Neutrophil (primary cell): ENCODE data around the gene GPR161.
"Not testable (repeated sequence)": the region's sequence is repeated elsewhere in the genome, so short reads cannot be mapped to it uniquely, and the experiment has no call there.

Experiments
- H3K27ac ChIP-seq: fragments of 200-600 bp; sonication (generic); 2 replicates; pipeline ENCODE4 v1.5.1; 2016; ENCODE audit warnings: mild to moderate bottlenecking, moderate library complexity
- H3K27me3 ChIP-seq: fragments of 200-600 bp; sonication (generic); 2 replicates; pipeline ENCODE4 v1.6.0; 2016; ENCODE audit warnings: mild to moderate bottlenecking
- H3K36me3 ChIP-seq: fragments of 200-600 bp; sonication (generic); 2 replicates; pipeline ENCODE4 v1.5.1; 2017
- H3K4me1 ChIP-seq, 2 experiments: fragments of 200-600 bp in 1 of 2; sonication (generic) in 1 of 2; 1 replicate in 1 of 2; 2 replicates in 1 of 2; pipeline versions ENCODE4 v1.5.1 to v1.6.1; 2013 to 2016; ENCODE audit warnings: low read depth in 1 of 2, low read length in 1 of 2, mild to moderate bottlenecking in 1 of 2, moderate library complexity in 1 of 2; ENCODE audit not compliant: control insufficient read depth in 1 of 2, insufficient read depth in 1 of 2
- H3K4me3 ChIP-seq, 2 experiments: fragments of 200-600 bp in 1 of 2; sonication (generic) in 1 of 2; 1 replicate in 1 of 2; 2 replicates in 1 of 2; pipeline ENCODE4 v1.5.1; 2013 to 2016; ENCODE audit warnings: low read depth in 1 of 2, low read length in 1 of 2, mild to moderate bottlenecking in 1 of 2, moderate library complexity in 1 of 2
- H3K9me3 ChIP-seq: fragments of 200-600 bp; sonication (generic); 2 replicates; pipeline ENCODE4 v1.5.1; 2016
- CTCF ChIP-seq: fragments of 200-600 bp; sonication (generic); IDR thresholded peaks from 2 replicates; pipeline ENCODE4 v1.5.1; 2016; ENCODE audit warnings: antibody characterized with exemption

GPR161 gene

DNA sequence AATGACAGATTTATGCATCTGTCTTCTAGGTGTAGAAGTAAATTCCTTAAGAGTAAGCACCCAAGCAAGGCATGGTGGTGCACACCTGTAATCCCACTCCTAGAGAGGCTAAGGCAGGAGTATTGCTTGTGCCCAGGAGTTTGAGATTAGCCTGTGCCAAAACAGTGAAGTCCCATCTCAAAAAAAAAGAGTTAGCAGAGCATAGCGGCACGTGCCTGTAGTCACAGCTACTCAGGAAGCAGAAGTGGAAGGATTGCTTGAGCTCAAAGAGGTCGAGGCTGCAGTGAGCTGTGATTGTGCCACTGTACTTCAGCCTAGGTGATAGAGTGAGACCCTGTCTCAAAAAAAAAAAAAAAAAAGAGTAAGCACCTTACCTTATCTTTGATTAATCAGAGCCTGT is 26.9 kb upstream of the GPR161 start:
- TF ChIP-seq CTCF = no peak
- no peaks in the 10 kb centered on the region for H3K27me3 ChIP-seq

GRCh38 chr1:168161459-168161858 is 24.7 kb upstream of the GPR161 start:
- H3K27me3 ChIP-seq = no peaks in the 10 kb centered on the region

More for the DNA sequence above, 26.9 kb upstream of the GPR161 start:
- Histone ChIP-seq H3K27ac (no peak overlapping the region), H3K36me3 (no peaks in the 10 kb centered on the region), H3K4me3 (no peak overlapping the region), H3K4me1 (no peaks in the 10 kb centered on the region), H3K9me3 (no peaks in the 10 kb centered on the region)

GRCh38 chr1:168159979-168160378 is 23.2 kb upstream of the GPR161 start:
- no peak overlapping the region for H3K4me3 ChIP-seq

More at GRCh38 chr1:168161459-168161858, 24.7 kb upstream of the GPR161 start:
- Histone ChIP-seq H3K4me3 (no peak overlapping the region), H3K36me3 (no peaks in the 10 kb centered on the region), H3K9me3 (no peaks in the 10 kb centered on the region), H3K4me1 (no peaks in the 10 kb centered on the region), H3K27ac (no peak overlapping the region)
- no peak for TF ChIP-seq CTCF

DNA sequence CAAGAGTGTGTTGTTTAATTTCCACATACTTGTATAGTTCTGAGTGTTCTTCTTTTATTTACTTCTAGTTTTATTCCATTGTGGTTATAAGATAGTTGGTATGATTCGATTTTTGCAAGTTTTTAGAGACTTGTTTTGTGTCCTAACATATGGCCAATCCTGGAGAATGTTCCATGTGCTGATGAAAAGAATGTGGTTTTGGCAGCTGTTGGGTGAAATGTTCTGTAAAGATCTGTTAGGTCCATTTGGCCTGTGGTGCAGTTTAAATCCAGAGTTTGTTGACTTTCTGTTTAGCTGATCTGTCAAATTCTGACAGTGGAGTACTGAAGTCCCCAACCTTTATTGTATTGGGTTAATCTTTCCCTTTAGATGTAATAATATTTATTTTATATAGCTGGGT is 22.5 kb upstream of the GPR161 start:
- H3K4me1 ChIP-seq = no peaks in the 10 kb centered on the region
- no peak for TF ChIP-seq CTCF
- H3K9me3 ChIP-seq = no peaks in the 10 kb centered on the region

More at GRCh38 chr1:168159979-168160378, 23.2 kb upstream of the GPR161 start:
- H3K9me3 ChIP-seq = no peaks in the 10 kb centered on the region
- no peak overlapping the region for H3K27ac ChIP-seq
- no peaks in the 10 kb centered on the region for H3K4me1 ChIP-seq
- no peak for TF ChIP-seq CTCF
- no peaks in the 10 kb centered on the region for H3K36me3 ChIP-seq
- no peaks in the 10 kb centered on the region for H3K27me3 ChIP-seq

DNA sequence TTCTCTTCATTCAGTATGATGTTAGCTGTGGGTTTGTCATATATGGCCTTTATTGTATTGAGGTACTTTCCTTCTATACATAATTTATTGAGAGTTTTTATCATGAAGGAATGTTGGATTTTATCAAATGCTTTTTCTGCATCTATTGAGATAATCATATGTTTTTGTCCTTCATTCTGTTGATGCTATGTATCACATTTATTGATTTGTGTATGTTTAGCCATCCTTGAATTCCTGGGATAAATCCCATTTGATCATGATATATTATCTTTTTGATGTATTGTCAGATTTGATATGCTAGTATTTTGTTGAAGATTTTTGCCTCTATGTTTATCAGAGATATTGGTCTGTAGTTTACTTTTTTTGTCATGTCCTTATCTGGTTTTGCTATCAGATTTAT is 20.9 kb upstream of the GPR161 start:
- no peak for TF ChIP-seq CTCF
- Histone ChIP-seq H3K9me3 (no peaks in the 10 kb centered on the region), H3K27ac (no peak overlapping the region), H3K4me1 (no peaks in the 10 kb centered on the region), H3K27me3 (no peaks in the 10 kb centered on the region), H3K36me3 (no peaks in the 10 kb centered on the region), H3K4me3 (no peak overlapping the region)

More for the DNA sequence above, 22.5 kb upstream of the GPR161 start:
- no peaks in the 10 kb centered on the region for H3K36me3 ChIP-seq
- H3K4me3 ChIP-seq = no peak overlapping the region
- H3K27ac ChIP-seq = no peak overlapping the region
- no peaks in the 10 kb centered on the region for H3K27me3 ChIP-seq

DNA sequence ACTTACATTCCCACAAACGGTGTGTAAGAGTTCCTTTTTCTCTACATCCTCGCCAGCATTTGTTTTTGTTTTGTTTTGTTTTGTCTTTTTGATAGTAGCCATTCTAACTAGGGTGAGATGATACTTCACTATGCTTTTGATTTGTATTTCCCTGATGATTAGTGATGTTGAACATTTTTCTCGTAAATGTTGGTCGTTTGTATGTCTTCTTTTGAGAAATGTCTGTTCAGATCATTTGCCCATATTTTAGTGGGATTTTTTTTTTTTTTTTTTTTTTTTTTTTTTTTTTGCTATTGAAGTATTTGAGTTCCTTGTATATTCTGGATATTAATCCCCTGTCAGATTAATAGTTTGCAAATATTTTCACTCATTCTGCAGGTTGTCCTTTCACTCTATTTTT is 19.2 kb upstream of the GPR161 start:
- no peaks in the 10 kb centered on the region for H3K4me1 ChIP-seq
- H3K4me3 ChIP-seq = no peak overlapping the region
- H3K27me3 ChIP-seq = no peaks in the 10 kb centered on the region
- no peaks in the 10 kb centered on the region for H3K36me3 ChIP-seq
- TF ChIP-seq CTCF = no peak
- H3K27ac ChIP-seq = no peak overlapping the region
- no peaks in the 10 kb centered on the region for H3K9me3 ChIP-seq

DNA sequence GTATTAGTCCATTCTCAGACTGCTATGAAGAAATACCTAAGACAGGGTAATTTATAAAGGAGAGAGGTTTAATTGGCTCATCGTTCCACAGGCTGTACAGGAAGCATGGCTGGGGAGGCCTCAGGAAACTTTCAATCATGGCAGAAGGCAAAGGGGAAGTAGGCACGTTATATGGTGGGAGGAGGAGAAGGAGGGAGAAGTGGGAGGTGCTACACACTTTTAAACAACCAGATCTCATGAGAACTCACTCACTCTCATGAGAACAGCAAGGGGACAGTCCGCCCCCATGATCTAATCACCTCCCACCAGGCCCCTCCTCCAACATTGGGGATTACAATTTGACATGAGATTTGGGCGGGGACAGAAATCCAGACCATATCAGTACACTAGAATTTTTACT is 18.0 kb upstream of the GPR161 start:
- H3K27ac ChIP-seq, H3K36me3 ChIP-seq, H3K27me3 ChIP-seq, H3K4me3 ChIP-seq, H3K9me3 ChIP-seq, H3K4me1 ChIP-seq: not testable (repeated sequence)
